ENCODE data around the gene MKRN2.

The MKRN2 gene

GRCh38 chr3:12556314-12556689 lies 585 bp upstream of the MKRN2 start:
- no peak for DNase-seq

GRCh38 chr3:12557473-12558100 lies 700 bp downstream of the MKRN2 start:
- no peak for DNase-seq

GRCh38 chr3:12558706-12559105 lies 1.8 kb downstream of the MKRN2 start:
- DNase-seq: no peak

GRCh38 chr3:12559520-12559919 lies 2.6 kb downstream of the MKRN2 start:
- no peak for DNase-seq

GRCh38 chr3:12560505-12561190 lies 3.8 kb downstream of the MKRN2 start:
- no peak for DNase-seq

GRCh38 chr3:12561397-12561796 lies 4.5 kb downstream of the MKRN2 start:
- no peak for DNase-seq

- DNase-seq: no peak
Observed at GRCh38 chr3:12562451-12562850, 5.6 kb downstream of the MKRN2 start.

- DNase-seq: no peak
Observed at GRCh38 chr3:12566976-12567375, 10.1 kb downstream of the MKRN2 start.

GRCh38 chr3:12568747-12569146 lies 11.9 kb downstream of the MKRN2 start:
- no peak for DNase-seq

GRCh38 chr3:12569836-12570235 lies 12.9 kb downstream of the MKRN2 start:
- DNase-seq: no peak

- DNase-seq: no peak
Observed at GRCh38 chr3:12571986-12572385, 15.1 kb downstream of the MKRN2 start.

GRCh38 chr3:12574131-12574530 lies 17.2 kb downstream of the MKRN2 start:
- DNase-seq: no peak

- no peak for DNase-seq
Observed at GRCh38 chr3:12574661-12575060, 17.8 kb downstream of the MKRN2 start.

GRCh38 chr3:12577379-12577778 lies 20.5 kb downstream of the MKRN2 start:
- DNase-seq: no peak

- no peak for DNase-seq
Observed at GRCh38 chr3:12578742-12579141, 21.9 kb downstream of the MKRN2 start.

GRCh38 chr3:12579456-12579855 lies 22.6 kb downstream of the MKRN2 start:
- no peak for DNase-seq

- DNase-seq: no peak
Observed at GRCh38 chr3:12579905-12580304, 23.0 kb downstream of the MKRN2 start.

GRCh38 chr3:12582730-12583129 lies 25.8 kb downstream of the MKRN2 start:
- no peak for DNase-seq

GRCh38 chr3:12583280-12583679 lies 26.4 kb downstream of the MKRN2 start:
- no peak for DNase-seq

GRCh38 chr3:12584083-12584482 lies 27.2 kb downstream of the MKRN2 start:
- no peak for DNase-seq

GRCh38 chr3:12585181-12585580 lies 28.3 kb downstream of the MKRN2 start:
- no peak for DNase-seq

- no peak for DNase-seq
Observed at GRCh38 chr3:12585970-12586369, 29.1 kb downstream of the MKRN2 start.

- no peak for DNase-seq
Observed at GRCh38 chr3:12586403-12586802, 29.5 kb downstream of the MKRN2 start.

- DNase-seq: no peak
Observed at GRCh38 chr3:12588039-12589009, 31.4 kb downstream of the MKRN2 start.
